Panc1 (cell line): Measurements from ENCODE around the gene CER1. TPM values are rescaled to one million over a fixed set of nuclear protein-coding genes. Genes with fewer than 3 reads are reported as not detected.

Experiments used
- ATAC-seq: fragments of 200-7000 bp; cut with Tn5 transposase; 2 replicates; pipeline ENCODE4 v1.9.1; 2020; ENCODE audit warnings: mild to moderate bottlenecking, moderate library complexity
- BruUV-seq: library from RNA; stranded (reverse); fragments of 400-500 nt; replicated peaks from 2 replicates; lab custom pipeline; 2021; lab: Mats Ljungman, UMichigan
- CTCF ChIA-PET: fragments of 300-600 bp; sonication (Branson Sonifier 250); formaldehyde crosslinking; loops from one replicate; lab custom pipeline; 2022; ENCODE audit warnings: antibody characterized with exemption; lab: Charles Lee
- POLR2A ChIA-PET: fragments of 300-600 bp; sonication (Branson Sonifier 250); formaldehyde crosslinking; loops from one replicate; lab custom pipeline; 2022; ENCODE audit warnings: antibody characterized with exemption; lab: Charles Lee
- DNase-seq: peaks from one replicate; pipeline ENCODE4 v3.0.0-alpha.2; 2010; ENCODE audit warnings: low read depth, low spot score
- H3K27ac ChIP-seq: 2 replicates; pipeline ENCODE4 v1.5.1; 2011; ENCODE audit warnings: mild to moderate bottlenecking, low read length, inconsistent platforms
- H3K27me3 ChIP-seq: fragments of 200-500 bp; sonication (Bioruptor generic); 2 replicates; pipeline ENCODE4 v1.6.0; 2014; ENCODE audit warnings: low read length, inconsistent platforms; ENCODE audit not compliant: control insufficient read depth, insufficient read depth
- H3K36me3 ChIP-seq: fragments of 200-500 bp; sonication (Bioruptor generic); 2 replicates; pipeline ENCODE4 v1.5.1; 2014; ENCODE audit warnings: inconsistent platforms, mild to moderate bottlenecking, low read length, moderate library complexity; ENCODE audit not compliant: control insufficient read depth, insufficient read depth
- H3K4me1 ChIP-seq: 2 replicates; pipeline ENCODE4 v1.5.1; 2011; ENCODE audit warnings: inconsistent platforms, mild to moderate bottlenecking, low read length, moderate library complexity; ENCODE audit not compliant: control insufficient read depth, insufficient read depth
- H3K4me3 ChIP-seq, 2 experiments: 2 replicates each; pipeline ENCODE4 v1.5.1; 2011 to 2012; ENCODE audit warnings: low read depth in 2 of 2, low read length in 2 of 2, mild to moderate bottlenecking in 2 of 2, inconsistent platforms in 1 of 2, moderate library complexity in 1 of 2
- H3K9me3 ChIP-seq: fragments of 200-500 bp; sonication (Bioruptor generic); 2 replicates; pipeline ENCODE4 v1.5.1; 2014; ENCODE audit warnings: low read depth, mild to moderate bottlenecking, inconsistent platforms, low read length, moderate library complexity; ENCODE audit not compliant: control insufficient read depth, insufficient read depth
- CTCF ChIP-seq: fragments of 450-650 bp; IDR thresholded peaks from 2 replicates; pipeline ENCODE4 v1.5.1; 2017; ENCODE audit warnings: mild to moderate bottlenecking
- POLR2AphosphoS5 ChIP-seq: IDR thresholded peaks from 2 replicates; pipeline ENCODE4 v1.6.1; 2012; ENCODE audit warnings: mild to moderate bottlenecking, low read depth, low read length, moderate library complexity
- REST ChIP-seq, 2 experiments: IDR thresholded peaks; 2 replicates each; pipeline ENCODE4 v1.6.1; 2011 to 2012; ENCODE audit warnings: low read depth in 2 of 2, control low read depth in 1 of 2, low read length in 1 of 2, mild to moderate bottlenecking in 1 of 2, moderate library complexity in 1 of 2; ENCODE audit not compliant: insufficient read depth in 1 of 2
- SIN3A ChIP-seq: IDR thresholded peaks from 2 replicates; pipeline ENCODE4 v1.6.1; 2012; ENCODE audit warnings: low read depth, mild to moderate bottlenecking, low read length, moderate library complexity, borderline replicate concordance; ENCODE audit not compliant: insufficient read depth
- TCF7L2 ChIP-seq: IDR thresholded peaks from 2 replicates; pipeline ENCODE4 v1.6.1; 2011; ENCODE audit warnings: mild to moderate bottlenecking, low read depth, low read length, inconsistent platforms
- in situ Hi-C: cut with HindIII; loops from 2 replicates; pipeline ENCODE4 v1.10.0; 2016; ENCODE audit warnings: low sequenced_read_pairs, low pct_unique_long_range_greater_than_20kb
- intact Hi-C: fragments of 100-400 bp; cut with micrococcal nuclease; formaldehyde crosslinking; loops from one replicate; pipeline ENCODE4 v1.10.0; 2022; ENCODE audit not compliant: unreplicated experiment
- total RNA-seq: library from RNA; stranded (reverse); gene quantifications from one replicate; pipeline ENCODE4 v1.2.1, GENCODE V29; 2021; ENCODE audit not compliant: unreplicated experiment

Gene CER1
- total RNA-seq, 1 experiment from 2014 or later: not detected

GRCh38 chr9:14702200-14702720 is 20.3 kb downstream of the CER1 start:
- no peaks in the 10 kb centered on the region for H3K4me1 ChIP-seq
- no peak for ATAC-seq
- ChIA-PET CTCF (no interaction called here), POLR2A (no interaction called here)
- no peak overlapping the region for H3K27ac ChIP-seq
- intact Hi-C loops (no loop called here), in situ Hi-C loops (no loop called here)
- H3K4me3 ChIP-seq: no peak overlapping the region
- TF ChIP-seq POLR2AphosphoS5: no peak
- no peak for TF ChIP-seq TCF7L2
- TF ChIP-seq REST (IDR thresholded peaks at IDR 0.05; ENCODE audit: insufficient read depth in 1 of 2, low read depth in 2 of 2, low read length in 1 of 2): no peak
- DNase-seq: no peak
- H3K36me3 ChIP-seq: no peaks in the 10 kb centered on the region
- no TSS peak for BruUV-seq
- no peaks in the 10 kb centered on the region for H3K9me3 ChIP-seq
- no peaks in the 10 kb centered on the region for H3K27me3 ChIP-seq

- no TSS peak for BruUV-seq
- no peak for DNase-seq
- ChIA-PET CTCF (no interaction called here), POLR2A (no interaction called here)
- in situ Hi-C loops: no loop called here
- no peaks in the 10 kb centered on the region for H3K27me3 ChIP-seq
- H3K27ac ChIP-seq: 0 out of 2 replicates have a peak within 1 kb of the TSS, but pooled peaks have one; percentile 29
- H3K36me3 ChIP-seq: no peaks in the 10 kb centered on the region
- H3K9me3 ChIP-seq: no peaks in the 10 kb centered on the region
- H3K4me1 ChIP-seq: no peaks in the 10 kb centered on the region; the same call in 1 of the 2 replicates
- TF ChIP-seq POLR2AphosphoS5 (no peak), CTCF (no peak)
- peak within 1 kb of the TSS; percentile 59 to 62 for H3K4me3 ChIP-seq
- intact Hi-C loops: no loop called here
- peak; percentile 95 for ATAC-seq
These were observed 29.2 kb downstream of the CER1 start, which contains the start of gene ZDHHC21 for GRCh38 chr9:14693251-14693861. ZDHHC21 (minus strand) TSS chr9:14693432; CDS start chr9:14674340, 19,092 bp downstream.

GRCh38 chr9:14692470-14693250 is 29.9 kb downstream of the CER1 start:
- Histone ChIP-seq H3K9me3 (no peaks in the 10 kb centered on the region), H3K4me3 (peak overlapping the region; percentile 59 to 62), H3K4me1 (no peaks in the 10 kb centered on the region; the same call in 1 of the 2 replicates), H3K27me3 (no peaks in the 10 kb centered on the region), H3K36me3 (no peaks in the 10 kb centered on the region), H3K27ac (0 out of 2 replicates have a peak overlapping the region, but pooled peaks have one; percentile 29)
- ATAC-seq: peak; percentile 58
- no peak for TF ChIP-seq POLR2AphosphoS5
- no peak for TF ChIP-seq TCF7L2
- no peak for TF ChIP-seq SIN3A
- no peak for TF ChIP-seq REST (IDR thresholded peaks at IDR 0.05; ENCODE audit: insufficient read depth in 1 of 2, low read depth in 2 of 2, low read length in 1 of 2)
- no peak for TF ChIP-seq CTCF
- DNase-seq: no peak
- BruUV-seq: no TSS peak
- CTCF ChIA-PET: no interaction called here
- POLR2A ChIA-PET: no interaction called here
- intact Hi-C loops: no loop called here
- in situ Hi-C loops: no loop called here
